Measurements from ENCODE around the gene PLEKHG4B. TPM values are rescaled to one million over a fixed set of nuclear protein-coding genes. Genes with fewer than 3 reads are reported as not detected.

Gene PLEKHG4B
- total RNA-seq, 1 donor from 2014 or later = 70.0 TPM

DNA sequence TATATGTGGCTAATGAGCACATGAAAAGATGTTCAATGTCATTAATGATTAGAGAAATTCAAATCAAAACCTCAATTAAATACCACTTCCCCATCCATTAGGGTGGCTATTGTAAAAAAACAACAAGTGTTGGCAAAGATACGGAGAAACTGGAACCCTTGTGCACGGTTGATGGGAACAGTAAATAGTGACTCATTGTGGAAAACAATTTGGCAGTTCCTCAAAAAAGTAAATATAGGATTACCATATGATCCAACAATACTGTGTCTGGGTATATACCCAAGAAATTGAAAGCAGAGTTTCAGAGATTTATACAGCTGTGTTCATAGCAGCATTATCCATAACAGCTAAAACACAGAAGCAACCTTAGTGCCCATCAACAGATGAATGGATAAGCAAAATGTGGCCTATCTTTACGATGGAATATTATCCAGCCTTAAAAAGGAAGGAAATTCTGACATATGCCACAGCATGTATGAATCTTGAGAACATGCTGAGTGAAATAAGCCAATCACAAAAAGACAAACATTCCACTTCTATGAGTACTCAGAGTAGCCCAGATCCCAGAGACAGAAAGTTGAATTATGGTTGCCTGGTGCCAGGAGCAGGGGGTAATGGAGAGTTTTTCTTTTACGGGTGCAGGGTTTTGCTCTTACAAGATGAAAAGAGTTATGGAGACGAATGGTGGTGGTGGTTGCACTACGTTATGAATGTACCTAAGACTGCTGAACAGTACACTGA is 57.9 kb downstream of the PLEKHG4B start:
- DNase-seq (ENCODE audit: low spot score in 2 of 2, unreplicated experiment in 2 of 2) = no peak
- TF ChIP-seq, protein P1, sequence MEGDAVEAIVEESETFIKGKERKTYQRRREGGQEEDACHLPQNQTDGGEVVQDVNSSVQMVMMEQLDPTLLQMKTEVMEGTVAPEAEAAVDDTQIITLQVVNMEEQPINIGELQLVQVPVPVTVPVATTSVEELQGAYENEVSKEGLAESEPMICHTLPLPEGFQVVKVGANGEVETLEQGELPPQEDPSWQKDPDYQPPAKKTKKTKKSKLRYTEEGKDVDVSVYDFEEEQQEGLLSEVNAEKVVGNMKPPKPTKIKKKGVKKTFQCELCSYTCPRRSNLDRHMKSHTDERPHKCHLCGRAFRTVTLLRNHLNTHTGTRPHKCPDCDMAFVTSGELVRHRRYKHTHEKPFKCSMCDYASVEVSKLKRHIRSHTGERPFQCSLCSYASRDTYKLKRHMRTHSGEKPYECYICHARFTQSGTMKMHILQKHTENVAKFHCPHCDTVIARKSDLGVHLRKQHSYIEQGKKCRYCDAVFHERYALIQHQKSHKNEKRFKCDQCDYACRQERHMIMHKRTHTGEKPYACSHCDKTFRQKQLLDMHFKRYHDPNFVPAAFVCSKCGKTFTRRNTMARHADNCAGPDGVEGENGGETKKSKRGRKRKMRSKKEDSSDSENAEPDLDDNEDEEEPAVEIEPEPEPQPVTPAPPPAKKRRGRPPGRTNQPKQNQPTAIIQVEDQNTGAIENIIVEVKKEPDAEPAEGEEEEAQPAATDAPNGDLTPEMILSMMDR (IDR thresholded peaks at IDR 0.05; ENCODE audit: unreplicated experiment) = no peak
- H3K27ac Mint-ChIP-seq = no peak overlapping the region
- no peak overlapping the region for H3K4me3 Mint-ChIP-seq
- H3K27me3 Mint-ChIP-seq (ENCODE audit: low read depth) = no peaks in the 10 kb centered on the region
- peaks cover 69% of the 10 kb centered on the region for H3K36me3 Mint-ChIP-seq
- H3K4me1 Mint-ChIP-seq = peaks cover 1% of the 10 kb centered on the region
- H3K9me3 Mint-ChIP-seq = peaks cover 29% of the 10 kb centered on the region

DNA sequence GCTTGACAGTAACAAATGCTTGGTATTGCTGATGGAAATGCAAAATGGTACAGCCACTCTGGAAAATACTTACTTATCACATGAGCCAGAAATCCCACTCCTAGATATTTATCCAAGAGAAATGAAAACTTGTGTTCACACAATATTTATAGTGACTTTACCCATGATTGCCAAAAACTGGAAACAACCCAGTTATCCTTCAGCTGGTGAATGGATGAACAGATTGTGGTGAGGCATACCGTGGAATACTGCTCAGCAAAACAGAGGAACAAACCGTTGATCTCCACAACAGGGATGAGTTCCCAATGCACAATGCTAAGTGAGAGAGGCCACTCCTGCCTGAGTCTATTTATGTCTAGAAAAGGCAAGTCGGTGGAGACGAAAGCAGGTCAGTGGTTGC is 58.8 kb downstream of the PLEKHG4B start:
- no peak for DNase-seq (ENCODE audit: low spot score in 2 of 2, unreplicated experiment in 2 of 2)
- H3K4me3 Mint-ChIP-seq = no peak overlapping the region
- peaks cover 1% of the 10 kb centered on the region for H3K4me1 Mint-ChIP-seq
- TF ChIP-seq, protein P1 (IDR thresholded peaks at IDR 0.05; ENCODE audit: unreplicated experiment) = no peak
- no peaks in the 10 kb centered on the region for H3K27me3 Mint-ChIP-seq (ENCODE audit: low read depth)
- peaks cover 73% of the 10 kb centered on the region for H3K36me3 Mint-ChIP-seq
- peaks cover 29% of the 10 kb centered on the region for H3K9me3 Mint-ChIP-seq
- H3K27ac Mint-ChIP-seq = no peak overlapping the region

DNA sequence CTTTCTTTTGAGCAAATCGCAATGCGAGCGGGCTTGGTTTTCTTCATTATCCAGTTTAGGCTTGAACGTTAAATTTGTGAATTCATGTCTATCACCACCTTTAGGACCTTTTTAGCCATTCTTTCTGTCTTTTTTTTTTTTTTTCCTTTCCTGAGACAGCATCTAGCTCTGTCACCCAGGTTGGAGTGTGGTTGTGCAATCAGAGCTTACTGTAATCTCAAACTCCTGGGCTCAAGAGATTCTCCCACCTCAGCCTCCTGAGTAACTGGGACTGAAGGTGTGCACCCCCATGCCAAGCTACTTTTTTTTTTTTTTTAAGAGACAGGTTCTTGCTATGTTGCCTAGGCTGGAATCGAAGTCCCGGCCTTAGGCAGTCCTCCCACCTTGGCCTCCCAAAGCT is 60.1 kb downstream of the PLEKHG4B start:
- DNase-seq (ENCODE audit: low spot score in 2 of 2, unreplicated experiment in 2 of 2) = no peak
- Mint-ChIP-seq H3K27me3 (ENCODE audit: low read depth) (no peaks in the 10 kb centered on the region), H3K4me1 (peaks cover 1% of the 10 kb centered on the region), H3K9me3 (peaks cover 24% of the 10 kb centered on the region), H3K4me3 (no peak overlapping the region), H3K36me3 (peaks cover 72% of the 10 kb centered on the region), H3K27ac (no peak overlapping the region)
- TF ChIP-seq, protein P1 (IDR thresholded peaks at IDR 0.05; ENCODE audit: unreplicated experiment) = no peak

DNA sequence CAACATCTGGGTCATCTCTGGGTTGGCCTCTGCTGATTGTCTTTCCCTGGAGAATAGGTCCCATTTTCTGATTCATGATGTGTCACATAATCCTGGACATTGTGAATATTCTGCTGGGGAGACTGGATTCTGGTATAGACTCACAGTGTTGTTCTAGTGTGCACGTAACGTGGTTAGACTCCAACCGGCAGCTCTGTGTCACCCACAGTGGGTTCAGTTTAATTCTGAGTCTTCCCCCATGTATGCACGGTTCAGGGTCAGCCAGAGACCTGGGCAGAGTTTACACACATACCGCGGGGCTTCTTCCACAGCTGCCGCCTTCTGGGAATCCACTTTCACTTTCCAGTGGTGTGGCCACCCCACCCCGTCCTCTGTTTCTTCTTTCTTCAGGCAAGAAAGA is 61.3 kb downstream of the PLEKHG4B start:
- Mint-ChIP-seq H3K4me1 (peaks cover 1% of the 10 kb centered on the region), H3K36me3 (peaks cover 65% of the 10 kb centered on the region), H3K9me3 (peaks cover 13% of the 10 kb centered on the region), H3K27me3 (ENCODE audit: low read depth) (no peaks in the 10 kb centered on the region), H3K27ac (no peak overlapping the region), H3K4me3 (no peak overlapping the region)
- no peak for DNase-seq (ENCODE audit: low spot score in 2 of 2, unreplicated experiment in 2 of 2)
- TF ChIP-seq, protein P1 (IDR thresholded peaks at IDR 0.05; ENCODE audit: unreplicated experiment) = no peak

DNA sequence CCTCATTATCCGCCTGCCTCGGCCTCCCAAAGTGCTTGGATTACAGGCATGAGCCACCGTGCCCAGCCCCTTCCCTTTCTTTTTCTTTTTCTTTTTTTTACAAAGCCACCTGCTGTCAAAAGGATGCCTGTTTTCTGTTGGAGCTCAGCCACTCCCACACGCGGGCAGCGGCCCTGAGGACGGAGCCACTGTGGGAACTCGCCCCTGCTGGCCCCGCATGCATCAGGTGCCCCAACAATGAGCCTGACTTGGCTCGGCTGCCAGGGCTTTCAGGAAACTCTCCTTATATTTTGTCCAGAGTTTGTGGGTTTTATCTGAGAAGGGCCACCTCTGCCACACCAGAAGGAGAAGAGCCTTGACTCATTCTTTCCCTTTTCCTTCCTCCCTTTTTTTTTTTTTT is 62.3 kb downstream of the PLEKHG4B start:
- Mint-ChIP-seq H3K9me3 (peaks cover 5% of the 10 kb centered on the region), H3K4me3 (no peak overlapping the region), H3K27me3 (ENCODE audit: low read depth) (no peaks in the 10 kb centered on the region), H3K36me3 (peaks cover 59% of the 10 kb centered on the region), H3K4me1 (peaks cover 1% of the 10 kb centered on the region), H3K27ac (no peak overlapping the region)
- no peak for DNase-seq (ENCODE audit: low spot score in 2 of 2, unreplicated experiment in 2 of 2)
- TF ChIP-seq, protein P1 (IDR thresholded peaks at IDR 0.05; ENCODE audit: unreplicated experiment) = no peak
